ENCODE data around the gene ISX. TPM values are rescaled to one million over a fixed set of nuclear protein-coding genes. Genes with fewer than 3 reads are reported as not detected.

The ISX gene
- total RNA-seq, 1 experiment from 2014 or later, result 5.6 TPM

DNA sequence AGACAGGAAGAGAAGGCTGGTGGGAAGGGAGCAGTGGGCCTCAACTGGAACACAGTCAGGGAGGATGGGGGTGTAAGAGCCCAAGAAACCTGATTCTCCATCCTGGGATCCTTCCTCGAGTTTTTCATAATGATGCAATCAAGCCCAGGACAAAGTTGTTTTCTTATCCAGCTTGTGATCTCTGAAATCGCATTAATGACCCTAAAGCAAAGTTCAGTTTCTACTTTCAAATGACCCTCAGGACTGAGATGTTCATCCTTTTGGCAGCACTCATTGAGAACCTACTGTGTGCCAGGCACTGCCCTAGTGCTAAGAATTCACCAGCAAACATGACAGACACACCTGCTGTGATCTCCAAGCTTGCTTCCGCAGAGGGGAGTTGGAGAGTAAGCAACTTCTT is 45.3 kb downstream of the ISX start:
- DNase-seq, result no peak
- TF ChIP-seq, protein P1, sequence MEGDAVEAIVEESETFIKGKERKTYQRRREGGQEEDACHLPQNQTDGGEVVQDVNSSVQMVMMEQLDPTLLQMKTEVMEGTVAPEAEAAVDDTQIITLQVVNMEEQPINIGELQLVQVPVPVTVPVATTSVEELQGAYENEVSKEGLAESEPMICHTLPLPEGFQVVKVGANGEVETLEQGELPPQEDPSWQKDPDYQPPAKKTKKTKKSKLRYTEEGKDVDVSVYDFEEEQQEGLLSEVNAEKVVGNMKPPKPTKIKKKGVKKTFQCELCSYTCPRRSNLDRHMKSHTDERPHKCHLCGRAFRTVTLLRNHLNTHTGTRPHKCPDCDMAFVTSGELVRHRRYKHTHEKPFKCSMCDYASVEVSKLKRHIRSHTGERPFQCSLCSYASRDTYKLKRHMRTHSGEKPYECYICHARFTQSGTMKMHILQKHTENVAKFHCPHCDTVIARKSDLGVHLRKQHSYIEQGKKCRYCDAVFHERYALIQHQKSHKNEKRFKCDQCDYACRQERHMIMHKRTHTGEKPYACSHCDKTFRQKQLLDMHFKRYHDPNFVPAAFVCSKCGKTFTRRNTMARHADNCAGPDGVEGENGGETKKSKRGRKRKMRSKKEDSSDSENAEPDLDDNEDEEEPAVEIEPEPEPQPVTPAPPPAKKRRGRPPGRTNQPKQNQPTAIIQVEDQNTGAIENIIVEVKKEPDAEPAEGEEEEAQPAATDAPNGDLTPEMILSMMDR (IDR thresholded peaks at IDR 0.05; ENCODE audit: insufficient read depth in 1 of 2, low read depth in 1 of 2, low read length in 1 of 2, severe bottlenecking in 1 of 2, unreplicated experiment in 1 of 2), result no peak
- ChIA-PET CTCF (no interaction called here), POLR2A (no interaction called here)
- H3K4me1 ChIP-seq, result no peaks in the 10 kb centered on the region
- H3K4me1 Mint-ChIP-seq (ENCODE audit: low read depth, unreplicated experiment), result no peaks in the 10 kb centered on the region
- no peaks in the 10 kb centered on the region for H3K36me3 Mint-ChIP-seq (ENCODE audit: insufficient read depth, unreplicated experiment)
- peaks cover 6% of the 10 kb centered on the region for H3K27me3 Mint-ChIP-seq (ENCODE audit: insufficient read depth, unreplicated experiment)
- intact Hi-C loops (cut with micrococcal nuclease; ENCODE audit: unreplicated experiment), result no loop called here
- no peak overlapping the region for H3K4me3 Mint-ChIP-seq (ENCODE audit: unreplicated experiment)
- no peak overlapping the region for H3K4me3 ChIP-seq (ENCODE audit: low read depth, low read length)
- H3K27me3 ChIP-seq (replicated peaks; ENCODE audit: control insufficient read depth, insufficient read depth, low read length), result no peaks in the 10 kb centered on the region
- H3K9me3 Mint-ChIP-seq (ENCODE audit: unreplicated experiment), result peaks cover 10% of the 10 kb centered on the region
- no peak overlapping the region for H3K27ac Mint-ChIP-seq (ENCODE audit: unreplicated experiment)
- no TSS peak for BruUV-seq (replicated peaks)
- no peaks in the 10 kb centered on the region for H3K36me3 ChIP-seq (ENCODE audit: control insufficient read depth, insufficient read depth, low read length)
- H3K9me3 ChIP-seq, result no peaks in the 10 kb centered on the region

DNA sequence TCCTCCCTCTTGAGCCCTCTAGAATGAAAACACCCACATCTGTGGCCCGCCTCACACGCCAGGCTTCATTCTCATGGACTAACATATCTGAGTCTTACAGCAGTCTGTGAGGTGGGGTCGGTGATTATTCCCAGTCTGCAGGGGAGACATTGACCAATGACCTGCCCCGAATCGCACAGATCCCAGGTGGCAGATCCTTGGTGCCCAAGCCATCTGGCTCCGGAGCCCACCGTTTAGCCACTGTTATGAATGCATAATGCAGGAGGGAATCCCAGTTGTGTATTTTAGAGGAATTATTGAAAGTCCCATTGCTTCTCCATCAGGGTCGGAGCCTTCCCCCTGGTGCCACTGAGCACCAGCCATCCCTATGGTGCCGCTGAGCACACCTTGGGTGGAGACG is 47.4 kb downstream of the ISX start:
- TF ChIP-seq, protein P1 (IDR thresholded peaks at IDR 0.05; ENCODE audit: insufficient read depth in 1 of 2, low read depth in 1 of 2, low read length in 1 of 2, severe bottlenecking in 1 of 2, unreplicated experiment in 1 of 2), result no peak
- Histone ChIP-seq H3K36me3 (ENCODE audit: control insufficient read depth, insufficient read depth, low read length) (no peaks in the 10 kb centered on the region), H3K9me3 (no peaks in the 10 kb centered on the region), H3K27me3 (replicated peaks; ENCODE audit: control insufficient read depth, insufficient read depth, low read length) (no peaks in the 10 kb centered on the region), H3K4me3 (ENCODE audit: low read depth, low read length) (no peak overlapping the region), H3K4me1 (no peaks in the 10 kb centered on the region)
- ChIA-PET POLR2A (no interaction called here), CTCF (no interaction called here)
- no peaks in the 10 kb centered on the region for H3K36me3 Mint-ChIP-seq (ENCODE audit: insufficient read depth, unreplicated experiment)
- intact Hi-C loops (cut with micrococcal nuclease; ENCODE audit: unreplicated experiment), result no loop called here
- H3K9me3 Mint-ChIP-seq (ENCODE audit: unreplicated experiment), result no peaks in the 10 kb centered on the region
- no peak overlapping the region for H3K27ac Mint-ChIP-seq (ENCODE audit: unreplicated experiment)
- no peak for DNase-seq
- H3K27me3 Mint-ChIP-seq (ENCODE audit: insufficient read depth, unreplicated experiment), result peaks cover 2% of the 10 kb centered on the region
- no peaks in the 10 kb centered on the region for H3K4me1 Mint-ChIP-seq (ENCODE audit: low read depth, unreplicated experiment)
- BruUV-seq (replicated peaks), result no TSS peak
- no peak overlapping the region for H3K4me3 Mint-ChIP-seq (ENCODE audit: unreplicated experiment)

DNA sequence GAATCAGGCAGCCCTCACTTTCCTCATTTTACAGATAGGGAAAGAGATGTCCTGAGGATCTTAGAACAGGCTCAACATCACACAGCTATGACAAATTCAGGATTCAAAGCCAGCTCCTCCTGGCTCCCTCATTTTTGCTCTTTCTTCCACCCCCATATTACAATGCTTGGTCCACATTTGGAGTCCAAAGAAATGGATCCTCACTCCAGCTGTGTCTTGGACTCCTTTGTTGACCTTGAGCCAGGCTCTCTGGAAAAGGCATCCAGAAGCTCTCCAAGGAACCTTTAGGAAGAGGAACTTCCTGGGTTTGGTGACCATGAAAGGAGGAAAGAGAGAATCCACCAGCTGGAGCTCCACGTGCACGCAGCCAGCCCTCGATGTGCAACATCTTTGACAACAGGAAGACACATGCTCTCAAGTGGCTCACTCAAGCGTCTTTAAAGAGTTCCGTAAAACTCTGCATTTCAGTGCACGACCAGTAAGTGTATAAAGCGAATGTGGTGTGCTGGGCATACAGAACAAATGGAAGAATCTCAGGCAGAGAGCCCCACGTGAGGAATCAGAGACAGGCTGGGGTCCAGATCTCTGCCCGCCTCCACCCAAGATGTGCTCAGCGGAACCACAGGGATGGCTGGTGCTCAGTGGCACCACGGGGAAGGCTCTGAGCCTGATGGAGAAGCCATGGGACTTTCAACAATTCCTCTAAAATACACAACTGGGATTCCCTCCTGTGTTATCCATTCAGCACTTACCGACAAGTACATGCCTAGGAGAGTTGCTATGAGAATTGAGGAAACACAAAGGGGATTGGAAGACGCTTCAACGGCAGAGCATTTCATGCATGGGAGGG is 48.4 kb downstream of the ISX start:
- Histone ChIP-seq H3K4me3 (ENCODE audit: low read depth, low read length) (no peak overlapping the region), H3K36me3 (ENCODE audit: control insufficient read depth, insufficient read depth, low read length) (no peaks in the 10 kb centered on the region), H3K4me1 (no peaks in the 10 kb centered on the region), H3K27me3 (replicated peaks; ENCODE audit: control insufficient read depth, insufficient read depth, low read length) (no peaks in the 10 kb centered on the region), H3K9me3 (no peaks in the 10 kb centered on the region)
- Mint-ChIP-seq H3K9me3 (ENCODE audit: unreplicated experiment) (no peaks in the 10 kb centered on the region), H3K4me1 (ENCODE audit: low read depth, unreplicated experiment) (no peaks in the 10 kb centered on the region), H3K36me3 (ENCODE audit: insufficient read depth, unreplicated experiment) (no peaks in the 10 kb centered on the region), H3K27ac (ENCODE audit: unreplicated experiment) (no peak overlapping the region), H3K4me3 (ENCODE audit: unreplicated experiment) (no peak overlapping the region), H3K27me3 (ENCODE audit: insufficient read depth, unreplicated experiment) (no peaks in the 10 kb centered on the region)
- intact Hi-C loops (cut with micrococcal nuclease; ENCODE audit: unreplicated experiment), result no loop called here
- ChIA-PET CTCF (no interaction called here), POLR2A (no interaction called here)
- no TSS peak for BruUV-seq (replicated peaks)
- DNase-seq, result no peak
- TF ChIP-seq, protein P1 (IDR thresholded peaks at IDR 0.05; ENCODE audit: insufficient read depth in 1 of 2, low read depth in 1 of 2, low read length in 1 of 2, severe bottlenecking in 1 of 2, unreplicated experiment in 1 of 2), result no peak

All from Caco-2 (cell line).